Measurements from ENCODE around the gene IKBKE. TPM values are rescaled to one million over a fixed set of nuclear protein-coding genes. Genes with fewer than 3 reads are reported as not detected.

IKBKE gene
- total and polyA plus RNA-seq, 2 of the 8 experiments (the other 6 are each of a cell fraction or from before 2014, with no cell fraction given), result 8.6 to 12.0 TPM

- TF ChIP-seq SIX5 (IDR thresholded peaks at IDR 0.05; ENCODE audit: low read depth, low read length) (no peak), KDM1A (IDR thresholded peaks at IDR 0.05; ENCODE audit: borderline replicate concordance, low read length) (no peak), RFX5 (IDR thresholded peaks at IDR 0.05; ENCODE audit: borderline replicate concordance, low read depth, low read length) (no peak), USF2 (IDR thresholded peaks at IDR 0.05; ENCODE audit: low read length) (no peak), BCL11A (IDR thresholded peaks at IDR 0.05; ENCODE audit: low read depth in 2 of 2, low read length in 2 of 2) (no peak), EZH2 (IDR thresholded peaks at IDR 0.05; ENCODE audit: low read depth, low read length, severe bottlenecking) (no peak)
Observed at GRCh38 chr1:206464456-206464964, 5.8 kb upstream of the IKBKE start (continued).

Measured in H1 (cell line).